Stimulated activated naive B cell treated with anti-CD40 and anti-IgM and Interleukin-4, amounts not matched to agents 10 μg/mL and 1 μg/mL and 100 μg/mL, for 72 hours (primary cell): ENCODE results near the gene KCNMA1.

Experiments
- ATAC-seq, 2 donors: fragments of 150-1000 bp; cut with Tn5 transposase; replicated peaks; 2 replicates each; pipeline ENCODE4 v1.10.0; 2021; ENCODE audit warnings: moderate library complexity in 1 of 2
- DNase-seq: peaks from one replicate; pipeline ENCODE4 v3.0.0; 2021
- H3K27ac Mint-ChIP-seq: one replicate; pipeline ENCODE4 v1.8.0; 2022; ENCODE audit warnings: mild to moderate bottlenecking, mixed read lengths
- H3K27me3 Mint-ChIP-seq, 2 donors: one replicate each; pipeline ENCODE4 v1.8.0; 2022; ENCODE audit warnings: mixed read lengths in 2 of 2
- H3K36me3 Mint-ChIP-seq, 2 donors: one replicate each; pipeline ENCODE4 v1.8.0; 2022; ENCODE audit warnings: mixed read lengths in 2 of 2, mild to moderate bottlenecking in 1 of 2
- H3K4me1 Mint-ChIP-seq, 2 donors: one replicate each; pipeline ENCODE4 v1.8.0; 2022; ENCODE audit warnings: mixed read lengths in 2 of 2, mild to moderate bottlenecking in 1 of 2
- H3K4me3 Mint-ChIP-seq, 2 donors: one replicate each; pipeline ENCODE4 v1.8.0; 2022; ENCODE audit warnings: mild to moderate bottlenecking in 2 of 2, mixed read lengths in 2 of 2, moderate library complexity in 1 of 2
- H3K9me3 Mint-ChIP-seq, 2 donors: one replicate each; pipeline ENCODE4 v1.8.0; 2022; ENCODE audit warnings: mixed read lengths in 2 of 2, mild to moderate bottlenecking in 1 of 2

Gene KCNMA1

DNA sequence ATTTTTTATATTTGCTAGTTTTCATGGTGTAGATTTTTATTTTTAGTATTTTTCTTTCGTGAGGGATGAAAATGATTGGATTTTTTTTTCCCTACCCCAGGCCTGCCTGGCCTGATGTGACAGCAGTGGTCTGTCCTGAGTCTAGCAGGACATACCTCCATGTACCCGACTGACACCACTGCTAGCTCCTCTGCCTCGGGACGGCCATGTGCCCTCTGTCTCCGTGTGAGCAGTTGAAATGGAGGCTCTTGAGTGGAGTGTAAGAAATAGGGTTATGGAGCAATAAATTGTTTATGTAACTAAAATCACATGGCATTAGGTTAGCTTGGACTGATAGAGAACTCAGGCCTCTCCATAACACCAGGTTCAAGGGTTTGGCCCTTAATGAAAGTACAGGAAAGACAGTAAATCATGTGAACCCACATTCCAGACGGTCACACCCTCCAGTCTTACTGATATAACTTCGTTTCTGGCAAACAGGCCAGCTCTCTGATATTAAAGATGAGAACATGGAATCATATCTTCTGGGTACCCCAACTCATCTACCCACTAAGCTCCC is 734.1 kb downstream of the KCNMA1 start:
- ATAC-seq, result no peak
- Mint-ChIP-seq H3K4me1 (no peaks in the 10 kb centered on the region), H3K27me3 (peaks cover 0 to 6% of the 10 kb centered on the region in 2 donors), H3K4me3 (no peak overlapping the region), H3K27ac (no peak overlapping the region), H3K9me3 (no peaks in the 10 kb centered on the region), H3K36me3 (no peaks in the 10 kb centered on the region)
- DNase-seq, result no peak

- H3K27ac Mint-ChIP-seq, result no peak overlapping the region
- H3K4me1 Mint-ChIP-seq, result no peaks in the 10 kb centered on the region
- no peak overlapping the region for H3K4me3 Mint-ChIP-seq
- peaks cover 0 to 6% of the 10 kb centered on the region in 2 donors for H3K27me3 Mint-ChIP-seq
- no peak for DNase-seq
- ATAC-seq, result peak; percentile 61 to 63
- H3K36me3 Mint-ChIP-seq, result no peaks in the 10 kb centered on the region
- no peaks in the 10 kb centered on the region for H3K9me3 Mint-ChIP-seq
Observed at GRCh38 chr10:76902949-76903348, 734.7 kb downstream of the KCNMA1 start.

- Mint-ChIP-seq H3K4me3 (no peak overlapping the region), H3K9me3 (no peaks in the 10 kb centered on the region), H3K4me1 (no peaks in the 10 kb centered on the region), H3K27ac (no peak overlapping the region), H3K36me3 (no peaks in the 10 kb centered on the region), H3K27me3 (peaks cover 0 to 6% of the 10 kb centered on the region in 2 donors)
- ATAC-seq (no peak), DNase-seq (no peak)
Observed at GRCh38 chr10:76901701-76902100, 735.9 kb downstream of the KCNMA1 start.

DNA sequence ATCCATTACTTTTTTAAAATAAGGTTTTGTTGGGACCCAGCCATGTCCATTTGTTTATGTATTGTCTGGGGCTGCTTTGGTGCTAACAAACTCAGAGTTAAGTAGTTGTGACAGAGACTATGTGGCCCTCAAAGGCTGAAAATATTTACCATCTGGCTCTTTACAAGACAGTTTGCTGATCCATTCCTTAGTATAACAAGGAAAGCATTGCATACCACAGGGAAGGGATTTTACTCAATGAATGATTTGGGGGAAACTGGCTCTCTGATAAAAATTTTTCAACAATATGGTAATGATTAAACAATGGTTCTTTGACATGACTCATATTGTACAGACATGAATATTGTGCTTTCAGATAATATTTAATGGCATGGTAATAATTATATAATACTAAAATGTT is 738.1 kb downstream of the KCNMA1 start:
- Mint-ChIP-seq H3K27ac (no peak overlapping the region), H3K36me3 (no peaks in the 10 kb centered on the region), H3K4me3 (no peak overlapping the region), H3K27me3 (no peaks in the 10 kb centered on the region), H3K9me3 (peaks cover 7 to 8% of the 10 kb centered on the region in 2 donors), H3K4me1 (no peaks in the 10 kb centered on the region)
- no peak for DNase-seq
- ATAC-seq, result no peak

GRCh38 chr10:76892766-76893479 is 744.7 kb downstream of the KCNMA1 start:
- Mint-ChIP-seq H3K36me3 (no peaks in the 10 kb centered on the region), H3K4me3 (no peak overlapping the region)
- ATAC-seq, result no peak

DNA sequence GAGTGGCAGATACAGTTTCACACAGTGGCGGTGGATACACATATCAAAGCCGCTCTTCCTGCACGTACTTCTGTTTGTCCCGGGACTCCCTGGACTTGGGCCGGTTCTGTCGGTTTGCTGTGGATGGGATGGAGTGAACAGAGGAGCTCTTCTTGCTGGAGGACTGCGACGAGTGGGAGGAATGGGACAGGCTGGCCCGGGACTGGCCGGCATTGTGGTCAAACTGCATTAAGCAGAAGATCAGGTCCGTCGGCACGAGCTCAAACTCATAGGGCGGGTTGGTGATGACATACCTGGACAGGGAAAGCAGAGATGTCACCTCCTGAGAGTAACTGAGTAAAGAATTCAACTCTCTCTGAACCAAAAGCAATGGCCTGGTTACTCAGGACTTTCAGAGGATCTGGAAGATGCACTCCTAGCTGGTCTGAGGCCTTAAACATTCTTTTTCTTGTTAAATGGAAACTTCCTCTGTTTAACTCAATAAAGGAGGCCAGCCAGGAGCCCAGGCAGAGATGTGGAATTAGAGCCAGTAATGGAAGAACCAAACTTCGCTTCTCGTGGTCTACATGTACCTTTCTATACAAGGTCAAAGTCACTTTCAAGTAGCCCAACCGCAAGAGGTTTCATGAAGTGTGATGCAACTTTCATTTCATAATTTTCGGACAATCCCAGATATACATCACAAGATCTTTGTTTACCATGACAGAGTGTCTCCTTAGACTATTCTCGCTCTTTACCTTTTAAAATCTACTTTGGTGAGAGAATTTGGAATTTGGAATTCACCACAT is 750.2 kb downstream of the KCNMA1 start:
- no peak overlapping the region for H3K4me3 Mint-ChIP-seq
- H3K36me3 Mint-ChIP-seq, result no peaks in the 10 kb centered on the region
- no peaks in the 10 kb centered on the region for H3K27me3 Mint-ChIP-seq
- DNase-seq, result no peak
- H3K4me1 Mint-ChIP-seq, result peaks cover 13 to 18% of the 10 kb centered on the region in 2 donors
- ATAC-seq, result no peak
- H3K27ac Mint-ChIP-seq, result no peak overlapping the region
- peaks cover 2 to 5% of the 10 kb centered on the region in 2 donors for H3K9me3 Mint-ChIP-seq

More at GRCh38 chr10:76892766-76893479, 744.7 kb downstream of the KCNMA1 start:
- Mint-ChIP-seq H3K9me3 (peaks cover 7 to 8% of the 10 kb centered on the region in 2 donors), H3K27me3 (no peaks in the 10 kb centered on the region), H3K4me1 (no peaks in the 10 kb centered on the region), H3K27ac (peak overlapping the region; percentile 34)
- no peak for DNase-seq

DNA sequence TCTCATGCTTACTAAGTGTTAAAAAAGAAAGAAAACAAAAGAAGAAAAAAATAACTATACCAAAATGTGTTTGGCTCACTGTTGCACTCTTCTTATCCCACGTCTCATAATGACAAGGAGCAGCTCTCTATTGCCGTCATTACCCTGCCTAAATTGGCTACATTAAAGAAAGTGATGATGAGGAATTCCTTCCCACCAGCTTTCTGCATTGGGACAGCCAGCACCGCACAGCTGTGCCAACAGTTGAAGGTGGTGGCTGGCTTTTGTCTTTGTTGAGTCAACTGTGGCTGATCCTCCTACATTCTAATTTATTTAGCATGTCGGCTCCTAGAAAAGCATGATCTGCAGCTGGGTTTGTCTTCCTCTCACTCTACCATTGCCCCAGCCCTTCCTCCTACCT is 751.8 kb downstream of the KCNMA1 start:
- Mint-ChIP-seq H3K9me3 (peaks cover 2 to 5% of the 10 kb centered on the region in 2 donors), H3K4me1 (peaks cover 23 to 30% of the 10 kb centered on the region in 2 donors), H3K27ac (no peak overlapping the region), H3K4me3 (no peak overlapping the region), H3K36me3 (no peaks in the 10 kb centered on the region), H3K27me3 (no peaks in the 10 kb centered on the region)
- DNase-seq, result no peak
- no peak for ATAC-seq

DNA sequence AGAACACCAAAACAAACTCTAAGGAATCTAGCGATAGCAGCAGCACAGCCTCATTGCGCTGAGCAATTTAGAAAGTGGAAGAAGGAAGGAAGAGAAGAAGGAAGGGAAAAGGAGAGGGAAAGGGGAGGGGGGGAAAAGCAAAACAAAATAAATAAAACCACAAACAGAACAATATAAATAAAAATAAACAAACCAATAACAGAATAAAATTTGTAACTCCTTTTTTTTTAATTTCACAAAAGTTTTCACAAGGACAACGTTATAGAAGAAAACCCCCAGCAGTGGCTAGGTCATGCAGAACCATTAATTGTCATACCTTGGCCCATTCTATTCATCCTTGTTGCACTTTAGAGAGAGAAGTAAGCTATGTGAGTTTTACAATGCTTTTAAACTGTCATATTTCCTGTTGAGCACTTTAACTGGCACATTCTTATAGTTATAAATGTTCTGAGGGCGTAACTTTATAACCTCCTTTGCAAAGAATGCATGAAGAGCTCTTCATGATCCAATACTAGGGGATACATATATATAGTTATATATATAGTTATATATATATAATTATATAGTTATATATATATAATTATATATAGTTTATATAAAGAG is 752.8 kb downstream of the KCNMA1 start:
- Mint-ChIP-seq H3K27ac (no peak overlapping the region), H3K4me1 (peaks cover 26 to 37% of the 10 kb centered on the region in 2 donors), H3K4me3 (no peak overlapping the region), H3K36me3 (no peaks in the 10 kb centered on the region), H3K9me3 (peaks cover 2 to 5% of the 10 kb centered on the region in 2 donors), H3K27me3 (no peaks in the 10 kb centered on the region)
- DNase-seq, result no peak
- ATAC-seq, result no peak

DNA sequence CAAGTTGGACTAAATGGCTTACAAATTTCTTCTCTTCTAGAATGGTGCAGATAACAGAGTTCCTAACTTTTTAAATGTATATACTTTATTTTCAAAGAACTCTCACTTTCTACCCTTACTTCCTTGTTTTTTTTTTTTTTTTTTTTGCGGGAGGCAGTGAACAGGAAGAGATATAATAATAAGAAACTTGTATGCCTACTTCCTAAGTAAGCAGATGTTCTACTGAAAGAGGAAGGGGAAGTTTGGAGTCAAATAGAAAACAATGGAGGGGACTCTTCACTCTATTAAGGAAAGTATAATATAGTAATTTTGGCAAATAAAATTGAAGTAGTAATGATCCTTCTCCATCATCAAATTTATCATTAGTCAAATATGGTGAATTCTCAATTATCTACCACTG is 754.0 kb downstream of the KCNMA1 start:
- Mint-ChIP-seq H3K27me3 (no peaks in the 10 kb centered on the region), H3K27ac (no peak overlapping the region), H3K9me3 (peaks cover 2 to 5% of the 10 kb centered on the region in 2 donors), H3K36me3 (no peaks in the 10 kb centered on the region), H3K4me3 (no peak overlapping the region), H3K4me1 (peaks cover 26 to 46% of the 10 kb centered on the region in 2 donors)
- peak in 1 of 2 donors; percentile 35 for ATAC-seq
- DNase-seq, result no peak

GRCh38 chr10:76882796-76883195 is 754.8 kb downstream of the KCNMA1 start:
- Mint-ChIP-seq H3K4me3 (peak overlapping the region; percentile 40 to 62), H3K9me3 (peaks cover 2 to 5% of the 10 kb centered on the region in 2 donors), H3K4me1 (peaks cover 26 to 46% of the 10 kb centered on the region in 2 donors), H3K27ac (peak overlapping the region; percentile 66), H3K36me3 (no peaks in the 10 kb centered on the region), H3K27me3 (no peaks in the 10 kb centered on the region)
- no peak for DNase-seq
- no peak for ATAC-seq

DNA sequence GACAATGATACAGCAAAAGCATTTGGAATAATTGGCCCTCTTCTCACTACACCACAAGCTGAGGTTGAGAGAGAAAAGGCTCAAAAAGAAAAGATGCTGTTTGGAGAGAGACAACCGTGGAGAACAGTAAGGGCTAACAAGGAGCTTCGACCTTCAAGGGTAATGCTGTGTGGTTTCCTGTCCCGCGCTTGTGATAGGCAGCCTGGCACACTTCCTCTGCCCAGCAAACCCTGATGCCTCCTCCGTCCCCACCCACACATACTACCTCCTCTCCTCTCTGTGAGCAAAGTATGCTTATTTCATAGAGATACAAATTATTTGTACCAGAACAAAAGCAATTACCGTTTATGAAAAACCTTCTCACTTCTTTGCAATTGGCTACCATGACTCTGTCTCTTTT is 755.4 kb downstream of the KCNMA1 start:
- peak; percentile 29 for DNase-seq
- peaks cover 2 to 5% of the 10 kb centered on the region in 2 donors for H3K9me3 Mint-ChIP-seq
- peak overlapping the region; percentile 66 for H3K27ac Mint-ChIP-seq
- no peaks in the 10 kb centered on the region for H3K27me3 Mint-ChIP-seq
- peaks cover 26 to 46% of the 10 kb centered on the region in 2 donors for H3K4me1 Mint-ChIP-seq
- ATAC-seq, result peak; percentile 83 to 86
- H3K4me3 Mint-ChIP-seq, result peak overlapping the region; percentile 40 to 62
- H3K36me3 Mint-ChIP-seq, result no peaks in the 10 kb centered on the region

- H3K27me3 Mint-ChIP-seq, result no peaks in the 10 kb centered on the region
- peak; percentile 23 for DNase-seq
Observed at GRCh38 chr10:76881477-76882220, 756.0 kb downstream of the KCNMA1 start.

GRCh38 chr10:76880931-76881330 is 756.7 kb downstream of the KCNMA1 start:
- Mint-ChIP-seq H3K27ac (no peak overlapping the region), H3K36me3 (no peaks in the 10 kb centered on the region), H3K4me1 (peaks cover 26 to 46% of the 10 kb centered on the region in 2 donors), H3K27me3 (no peaks in the 10 kb centered on the region), H3K9me3 (peaks cover 0 to 5% of the 10 kb centered on the region in 2 donors), H3K4me3 (no peak overlapping the region)
- no peak for ATAC-seq
- no peak for DNase-seq

More at GRCh38 chr10:76881477-76882220, 756.0 kb downstream of the KCNMA1 start:
- H3K4me1 Mint-ChIP-seq, result peaks cover 26 to 46% of the 10 kb centered on the region in 2 donors
- ATAC-seq, result peak; percentile 81 to 86
- peak overlapping the region; percentile 3 to 62 for H3K4me3 Mint-ChIP-seq
- no peaks in the 10 kb centered on the region for H3K36me3 Mint-ChIP-seq
- peaks cover 0 to 5% of the 10 kb centered on the region in 2 donors for H3K9me3 Mint-ChIP-seq
- peak overlapping the region; percentile 1 for H3K27ac Mint-ChIP-seq
